ENCODE results near the gene DNAAF2.
A peak's percentile ranks its signal among the peaks of the same experiment; 100 is the strongest.
"Not testable (repeated sequence)": the region's sequence is repeated elsewhere in the genome, so short reads cannot be mapped to it uniquely, and the experiment has no call there.

Gene DNAAF2

GRCh38 chr14:49621114-49621881, 13.7 kb downstream of the DNAAF2 start:
- DNase-seq (ENCODE audit: low read depth in 2 of 2) = peak in 1 of 2 donors; percentile 41

- peak; percentile 90 to 94 for DNase-seq (ENCODE audit: low read depth in 2 of 2)
These were observed 14.6 kb downstream of the DNAAF2 start, which contains the start of the genes MGAT2 and RPL36AL for GRCh38 chr14:49620182-49621113. TSS of gene MGAT2 (plus strand) at chr14:49620799. CDS start at chr14:49621269, 470 bp downstream. TSS of gene RPL36AL (minus strand) at chr14:49620626. CDS start at chr14:49619104, 1,522 bp downstream.

- DNase-seq (ENCODE audit: low read depth in 2 of 2) = no peak
These were observed 15.3 kb downstream of the DNAAF2 start for GRCh38 chr14:49619730-49620129.

GRCh38 chr14:49619273-49619672, 15.8 kb downstream of the DNAAF2 start:
- DNase-seq (ENCODE audit: low read depth in 2 of 2) = not testable (repeated sequence)

- DNase-seq (ENCODE audit: low read depth in 2 of 2) = no peak
These were observed 17.1 kb downstream of the DNAAF2 start for GRCh38 chr14:49617852-49618519.

- DNase-seq (ENCODE audit: low read depth in 2 of 2) = no peak
These were observed 19.3 kb downstream of the DNAAF2 start for GRCh38 chr14:49615776-49616175.

GRCh38 chr14:49614196-49614595, 20.8 kb downstream of the DNAAF2 start:
- DNase-seq (ENCODE audit: low read depth in 2 of 2) = no peak

- DNase-seq (ENCODE audit: low read depth in 2 of 2) = no peak
These were observed 22.4 kb downstream of the DNAAF2 start for GRCh38 chr14:49612671-49613070.

- no peak for DNase-seq (ENCODE audit: low read depth in 2 of 2)
These were observed 22.8 kb downstream of the DNAAF2 start for GRCh38 chr14:49612251-49612650.

- DNase-seq (ENCODE audit: low read depth in 2 of 2) = no peak
These were observed 27.5 kb downstream of the DNAAF2 start for GRCh38 chr14:49607583-49607982.

GRCh38 chr14:49598485-49599300, 36.4 kb downstream of the DNAAF2 start, which contains the start of gene LRR1:
TSS of gene LRR1 (plus strand) at chr14:49598940. CDS start at chr14:49599021, 81 bp downstream.
- DNase-seq (ENCODE audit: low read depth in 2 of 2) = peak; percentile 67 to 75

- no peak for DNase-seq (ENCODE audit: low read depth in 2 of 2)
These were observed 36.9 kb downstream of the DNAAF2 start for GRCh38 chr14:49598189-49598484.

GRCh38 chr14:49594347-49595091, 40.5 kb downstream of the DNAAF2 start:
- DNase-seq (ENCODE audit: low read depth in 2 of 2) = no peak

- no peak for DNase-seq (ENCODE audit: low read depth in 2 of 2)
These were observed 42.0 kb downstream of the DNAAF2 start for GRCh38 chr14:49593016-49593415.

GRCh38 chr14:49589387-49589786, 45.7 kb downstream of the DNAAF2 start:
- no peak for DNase-seq (ENCODE audit: low read depth in 2 of 2)

- peak; percentile 46 to 47 for DNase-seq (ENCODE audit: low read depth in 2 of 2)
These were observed 48.2 kb downstream of the DNAAF2 start for GRCh38 chr14:49586673-49587460.

GRCh38 chr14:49585803-49586672, 49.0 kb downstream of the DNAAF2 start, which contains the start of gene RPS29:
TSS of gene RPS29 (minus strand) at chr14:49586380. CDS start at chr14:49586346, 34 bp downstream.
- DNase-seq (ENCODE audit: low read depth in 2 of 2) = peak; percentile 93 to 97

GRCh38 chr14:49584981-49585640, 49.9 kb downstream of the DNAAF2 start:
- DNase-seq (ENCODE audit: low read depth in 2 of 2) = not testable (repeated sequence)

All from stimulated activated CD4-positive, alpha-beta T cell treated with anti-CD3 and anti-CD28 coated beads, Interleukin-15, amount 100 ng/mL, for 48 hours (primary cell).